K562 (cell line): Measurements from ENCODE around the gene ORC2. TPM values are rescaled to one million over a fixed set of nuclear protein-coding genes. Genes with fewer than 3 reads are reported as not detected.

Source experiments
- DMBX1 ChIP-seq: fragments of 250-450 bp; sonication (Bioruptor Pico); IDR thresholded peaks from 2 replicates; pipeline ENCODE4 v1.8.0; 2022; ENCODE audit warnings: inconsistent platforms, mild to moderate bottlenecking, moderate library complexity, borderline replicate concordance
- FOXP1 ChIP-seq: sonication (generic); formaldehyde crosslinking; IDR thresholded peaks from 2 replicates; pipeline ENCODE4 v1.8.0; 2022; ENCODE audit warnings: mild to moderate bottlenecking, missing genetic modification reagents
- GABPB2 ChIP-seq: fragments of 250-450 bp; sonication (Bioruptor Pico); conservative IDR thresholded peaks from 2 replicates; pipeline ENCODE4 v1.5.1; 2021; ENCODE audit warnings: mild to moderate bottlenecking
- ILF3 ChIP-seq: fragments of 450-650 bp; IDR thresholded peaks from 2 replicates; pipeline ENCODE4 v1.6.1; 2018; ENCODE audit warnings: antibody characterized with exemption, mild to moderate bottlenecking, moderate library complexity, borderline replicate concordance
- KAT8 ChIP-seq: fragments of 450-650 bp; IDR thresholded peaks from 2 replicates; pipeline ENCODE4 v1.6.1; 2016; ENCODE audit warnings: low read depth, mild to moderate bottlenecking
- MBD2 ChIP-seq: sonication (generic); IDR thresholded peaks from 2 replicates; pipeline ENCODE4 v1.6.1; 2016; ENCODE audit warnings: low read depth, borderline replicate concordance
- MEIS2 ChIP-seq: fragments of 450-650 bp; IDR thresholded peaks from 2 replicates; pipeline ENCODE4 v1.6.1; 2014; ENCODE audit warnings: mild to moderate bottlenecking; ENCODE audit not compliant: partially characterized antibody
- MYNN ChIP-seq, 2 experiments: sonication (generic); formaldehyde crosslinking in 1 of 2; IDR thresholded peaks; 2 replicates each; pipeline versions ENCODE4 v1.5.0 to v1.6.1; 2016 to 2020; ENCODE audit warnings: antibody characterized with exemption in 1 of 2, missing genetic modification reagents in 1 of 2
- NFRKB ChIP-seq: fragments of 450-650 bp; IDR thresholded peaks from 2 replicates; pipeline ENCODE4 v1.6.1; 2016; ENCODE audit warnings: low read depth
- NONO ChIP-seq, 2 experiments: fragments of 200-400 bp in 1 of 2; fragments of 450-650 bp in 1 of 2; formaldehyde crosslinking in 1 of 2; IDR thresholded peaks; 2 replicates each; pipeline ENCODE4 v1.6.1; 2017; ENCODE audit warnings: low read depth in 2 of 2, mild to moderate bottlenecking in 2 of 2, moderate library complexity in 2 of 2, low read length in 1 of 2
- RBFOX2 ChIP-seq: fragments of 200-400 bp; formaldehyde crosslinking; IDR thresholded peaks from 2 replicates; pipeline ENCODE4 v1.6.1; 2017; ENCODE audit warnings: low read depth, mild to moderate bottlenecking, low read length, moderate library complexity
- SAFB ChIP-seq: fragments of 200-400 bp; formaldehyde crosslinking; IDR thresholded peaks from 2 replicates; pipeline ENCODE4 v1.6.1; 2017; ENCODE audit warnings: low read depth, low read length, borderline replicate concordance
- SAP30 ChIP-seq: fragments of 200-600 bp; sonication (generic); IDR thresholded peaks from 2 replicates; pipeline ENCODE4 v1.6.1; 2012; ENCODE audit warnings: borderline replicate concordance, low read depth, mild to moderate bottlenecking, moderate library complexity, low read length, control low read depth, inconsistent platforms; ENCODE audit not compliant: insufficient read depth, poor library complexity, severe bottlenecking
- ZBED1 ChIP-seq: IDR thresholded peaks from 2 replicates; pipeline ENCODE4 v1.6.1; 2014
- ZBTB12 ChIP-seq: fragments of 250-450 bp; sonication (Bioruptor Pico); IDR thresholded peaks from 2 replicates; pipeline ENCODE4 v1.4.0; 2020
- ZBTB9 ChIP-seq: fragments of 450-650 bp; formaldehyde crosslinking; IDR thresholded peaks from 2 replicates; pipeline ENCODE4 v1.4.0; 2020; ENCODE audit warnings: mild to moderate bottlenecking, moderate library complexity
- ZNF311 ChIP-seq: fragments of 250-450 bp; sonication (Bioruptor Pico); IDR thresholded peaks from 2 replicates; pipeline ENCODE4 v1.4.0; 2020; ENCODE audit warnings: mild to moderate bottlenecking, moderate library complexity
- ZNF445 ChIP-seq: fragments of 250-450 bp; sonication (Bioruptor Pico); IDR thresholded peaks from 2 replicates; pipeline ENCODE4 v1.4.0; 2020; ENCODE audit warnings: low read depth, mild to moderate bottlenecking, moderate library complexity
- ZNF584 ChIP-seq: fragments of 200-800 bp; sonication (Bioruptor generic); IDR thresholded peaks from 2 replicates; pipeline ENCODE4 v1.6.1; 2016; ENCODE audit warnings: low read depth, mild to moderate bottlenecking, missing genetic modification characterization, missing compliant biosample characterization
- ZNF77 ChIP-seq: fragments of 250-450 bp; sonication (Bioruptor Pico); IDR thresholded peaks from 2 replicates; pipeline ENCODE4 v1.5.0; 2020
- polyA plus RNA-seq, 8 experiments: library from polyadenylated mRNA; depleted of rRNA in 4 of 8; stranded (reverse) in 5 of 8; unstranded in 3 of 8; fragments of >200 nt; fragmentation: Nextera tagmentation in 2 of 8; fragmentation: Illumina TruSeq in 1 of 8; extraction: Ambion mirVana in 2 of 8; extraction: Trizol in 1 of 8; gene quantifications; 2 replicates each; pipeline versions ENCODE4 v1.2.1 to v1.2.3, GENCODE V29; 2011 to 2014; ENCODE audit warnings: inconsistent platforms in 1 of 8, missing spikeins in 1 of 8
- total RNA-seq, 7 experiments: library from RNA; depleted of rRNA in 6 of 7; stranded (reverse); fragments of >200 nt in 6 of 7; fragmentation: Illumina TruSeq in 2 of 7; extraction: Trizol in 2 of 7; gene quantifications; 2 replicates each; pipeline versions ENCODE4 v1.2.1 to v1.2.3, GENCODE V29; 2011 to 2021; ENCODE audit warnings: low replicate concordance in 1 of 7

The ORC2 gene
- total and polyA plus RNA-seq, 9 of the 15 experiments (the other 6 are each of a cell fraction or from before 2014, with no cell fraction given), result 5.6 to 41.1 (median 19.0) TPM

DNA sequence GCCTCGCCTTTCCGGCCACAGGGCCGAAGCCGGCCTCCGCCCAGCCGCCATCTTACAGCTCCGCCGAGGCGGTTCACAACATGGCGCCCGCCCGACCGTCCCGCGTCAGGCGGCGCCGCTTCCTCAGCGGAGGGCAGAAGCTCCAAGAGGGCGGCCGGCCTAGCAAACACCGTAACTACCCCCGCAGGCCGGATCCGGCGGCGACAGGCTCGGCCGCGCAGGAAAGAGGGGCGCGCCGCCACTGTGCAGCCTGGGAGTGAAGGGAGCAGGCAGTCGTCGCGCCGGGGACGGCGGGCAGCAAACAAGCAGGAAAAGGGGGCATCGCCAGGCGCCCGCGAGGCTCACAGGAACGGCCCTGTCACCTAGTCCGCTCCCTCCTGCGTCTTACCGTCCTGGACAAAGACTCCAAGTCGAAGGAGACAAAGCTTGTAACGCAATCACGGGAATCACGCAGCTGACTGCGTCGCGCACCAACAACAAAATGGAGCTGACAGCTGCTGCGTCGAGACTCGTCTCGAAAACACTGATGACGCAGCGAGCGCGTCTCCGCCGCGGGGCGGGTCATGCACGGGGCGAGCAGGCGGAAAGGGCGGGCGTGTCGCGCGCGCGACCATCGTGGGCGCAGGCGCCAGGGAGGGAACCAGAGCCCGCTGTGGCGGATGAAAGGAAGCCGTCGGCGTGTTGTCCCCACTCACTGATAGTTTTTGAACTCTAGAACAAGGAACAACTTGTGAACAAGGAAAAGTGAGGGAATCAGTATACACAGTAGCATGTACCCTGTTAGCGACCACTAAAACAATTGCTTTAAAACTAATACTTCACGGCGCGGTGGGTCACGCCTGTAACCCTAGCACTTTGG lies 99.1 kb downstream of the ORC2 start, which contains the start of gene CLK1 (continued):
- TF ChIP-seq ZBTB12, result peak; percentile 75
- peak; percentile 12; the same call in 1 of the 2 replicates for TF ChIP-seq ILF3
- TF ChIP-seq ZNF311, result no peak
- TF ChIP-seq RBFOX2, result peak; percentile 100
- TF ChIP-seq ZBTB9, result 0 out of 2 replicates have a peak, but pooled peaks have one; percentile 30
- TF ChIP-seq MBD2, result peak; percentile 66; the same call in 1 of the 2 replicates
- TF ChIP-seq ZNF77 (CRISPR knock-in tag), result no peak
- TF ChIP-seq NONO (IDR thresholded peaks at IDR 0.05; ENCODE audit: low read depth in 2 of 2, low read length in 1 of 2), result peak in 1 of 2 experiments; percentile 59; a peak in 2 of 4 replicates
- TF ChIP-seq ZNF445 (CRISPR knock-in tag), result no peak
- no peak for TF ChIP-seq ZBED1
- TF ChIP-seq DMBX1, result peak; percentile 38; the same call in 1 of the 2 replicates
- peak; percentile 93 for TF ChIP-seq NFRKB
- no peak for TF ChIP-seq GABPB2 (CRISPR knock-in tag)
- TF ChIP-seq KAT8, result peak; percentile 98
- peak; percentile 67; the same call in 1 of the 2 replicates for TF ChIP-seq FOXP1
- peak; percentile 25; the same call in 1 of the 2 replicates for TF ChIP-seq MYNN (IDR thresholded peaks at IDR 0.05)
- TF ChIP-seq MYNN (CRISPR knock-in tag; IDR thresholded peaks at IDR 0.05), result no peak
- peak; percentile 88 for TF ChIP-seq SAFB
- peak; percentile 38 for TF ChIP-seq SAP30
- peak; percentile 71 for TF ChIP-seq MEIS2
- 0 out of 2 replicates have a peak, but pooled peaks have one; percentile 51 for TF ChIP-seq ZNF584 (CRISPR knock-in tag)
